ENCODE results near the gene SLC8A2. TPM values are rescaled to one million over a fixed set of nuclear protein-coding genes. Genes with fewer than 3 reads are reported as not detected.

The SLC8A2 gene
- total and polyA plus RNA-seq, 10 of the 15 experiments (the other 5 are each of a cell fraction or from before 2014, with no cell fraction given), result not detected

GRCh38 chr19:47469363-47469700, 2.4 kb downstream of the SLC8A2 start:
- 32% methylated on average over 6 of the region's 6 CpGs for WGBS (ENCODE audit: insufficient coverage, insufficient replicate concordance, low lambda C conversion rate, missing lambda C conversion rate)
- no peak for TF ChIP-seq SUZ12 (IDR thresholded peaks at IDR 0.05; ENCODE audit: unreplicated experiment)
- TF ChIP-seq ATF2 (IDR thresholded peaks at IDR 0.05; ENCODE audit: low read length), result no peak
- TF ChIP-seq TBL1XR1 (IDR thresholded peaks at IDR 0.05; ENCODE audit: low read depth, low read length), result no peak
- no peak for TF ChIP-seq IRF4 (IDR thresholded peaks at IDR 0.05; ENCODE audit: low read depth, low read length)
- TF ChIP-seq ZNF622 (IDR thresholded peaks at IDR 0.05), result no peak
- no peak for TF ChIP-seq REST (IDR thresholded peaks at IDR 0.05; ENCODE audit: low read depth, low read length)
- no peak for TF ChIP-seq E4F1 (IDR thresholded peaks at IDR 0.05; ENCODE audit: borderline replicate concordance, partially characterized antibody)
- TF ChIP-seq CHD4 (IDR thresholded peaks at IDR 0.05), result no peak
- TF ChIP-seq HDAC6 (IDR thresholded peaks at IDR 0.05; ENCODE audit: unreplicated experiment), result no peak
- TF ChIP-seq KAT2A (conservative IDR thresholded peaks at IDR 0.05; ENCODE audit: control insufficient read depth, low read depth, low read length), result no peak
- no peak for TF ChIP-seq IRF3 (IDR thresholded peaks at IDR 0.05)
- no peak for TF ChIP-seq SPI1 (IDR thresholded peaks at IDR 0.05; ENCODE audit: borderline replicate concordance, insufficient read depth, low read depth, low read length)
- no peak for TF ChIP-seq NFYA (IDR thresholded peaks at IDR 0.05; ENCODE audit: borderline replicate concordance, low read depth, low read length)
- TF ChIP-seq BCL3 (IDR thresholded peaks at IDR 0.05; ENCODE audit: borderline replicate concordance, insufficient read depth, low read depth, low read length, poor library complexity, severe bottlenecking), result no peak
- TF ChIP-seq HCFC1 (IDR thresholded peaks at IDR 0.05; ENCODE audit: low read length), result no peak

More at GRCh38 chr19:47469363-47469700, 2.4 kb downstream of the SLC8A2 start:
- no peaks in the 10 kb centered on the region for H3K4me1 ChIP-seq (ENCODE audit: control insufficient read depth, insufficient read depth, low read length)
- ChIA-PET RAD21 (ENCODE audit: unreplicated experiment) (no interaction called here), SMC1A (ENCODE audit: uncharacterized antibody, unreplicated experiment) (no interaction called here), CTCF (no interaction called here), POLR2A (no interaction called here)
- no peak overlapping the region for H3K4me3 ChIP-seq
- H3K36me3 ChIP-seq (ENCODE audit: control insufficient read depth in 2 of 2, insufficient read depth in 2 of 2, low read length in 1 of 2), result no peaks in the 10 kb centered on the region
- no peaks in the 10 kb centered on the region for H4K20me1 ChIP-seq (ENCODE audit: control insufficient read depth, insufficient read depth)
- BruUV-seq (replicated peaks), result no TSS peak
- H3K27ac ChIP-seq (ENCODE audit: control insufficient read depth, insufficient read depth), result no peak overlapping the region
- in situ Hi-C loops (cut with MboI) (no loop called here), intact Hi-C loops (cut with micrococcal nuclease; ENCODE audit: unreplicated experiment) (no loop called here)
- no peak for ATAC-seq
- H3K9ac ChIP-seq (ENCODE audit: control insufficient read depth, insufficient read depth, low read length), result no peak overlapping the region
- H3K79me2 ChIP-seq (ENCODE audit: control insufficient read depth, insufficient read depth, low read length), result no peaks in the 10 kb centered on the region
- no peaks in the 10 kb centered on the region for H3K9me3 ChIP-seq (replicated peaks; ENCODE audit: control insufficient read depth, insufficient read depth, low read length)
- no peak for FAIRE-seq
- no peak for DNase-seq (ENCODE audit: low read depth, low spot score)
- no peak overlapping the region for H3K4me2 ChIP-seq (ENCODE audit: control insufficient read depth, insufficient read depth)
- H2AFZ ChIP-seq (ENCODE audit: control insufficient read depth, low read depth, low read length), result no peak overlapping the region
- peaks cover 5 to 7% of the 10 kb centered on the region in 2 experiments; a peak in 3 of 4 replicates for H3K27me3 ChIP-seq (replicated peaks in 1 of 2; ENCODE audit: control insufficient read depth in 2 of 2, insufficient read depth in 2 of 2, low read length in 1 of 2)
